ENCODE results near the gene HMGXB4. TPM values are rescaled to one million over a fixed set of nuclear protein-coding genes. Genes with fewer than 3 reads are reported as not detected.

HMGXB4 gene
- total and polyA plus RNA-seq, 2 of the 8 experiments (the other 6 are each of a cell fraction or from before 2014, with no cell fraction given): 20.9 to 41.3 TPM

DNA sequence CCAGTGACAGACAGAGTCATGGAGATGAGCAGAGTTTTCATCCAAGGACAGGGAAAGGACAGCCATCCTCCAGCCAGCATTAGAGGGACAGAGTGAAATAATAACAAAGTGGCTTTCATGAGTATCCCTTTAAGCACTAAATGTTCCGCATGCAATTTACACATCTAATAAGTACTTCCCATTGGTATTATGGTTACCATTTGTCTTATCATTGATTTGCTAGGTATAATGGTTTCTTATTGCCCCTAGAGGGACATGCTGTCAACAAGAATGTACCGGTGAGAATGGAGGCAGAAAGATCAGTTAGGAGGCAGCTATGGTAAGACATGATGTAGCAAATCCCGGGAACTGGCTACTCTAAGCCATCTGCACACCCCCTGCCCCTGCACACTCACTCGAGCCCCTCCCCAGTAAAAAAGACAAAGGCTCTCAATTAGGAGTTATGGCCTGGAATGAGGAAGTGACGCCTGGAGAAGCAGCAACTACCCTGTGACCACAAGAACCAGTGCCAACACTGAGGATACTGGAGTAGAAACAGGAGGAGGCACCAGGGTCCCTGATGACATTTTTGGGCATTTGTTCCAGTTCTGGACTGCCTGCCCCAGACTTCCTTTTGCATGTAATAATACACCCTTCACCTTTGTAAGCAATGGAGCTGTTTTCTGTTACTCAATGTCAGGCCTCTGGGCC, 30.2 kb upstream of the HMGXB4 start:
- 87% methylated on average over 5 of the region's 5 CpGs; no CpG with 5 or more reads in 1 of the 2 experiments for WGBS, 2 experiments (ENCODE audit: extremely low coverage in 1 of 2, insufficient coverage in 1 of 2, insufficient read length in 1 of 2, insufficient replicate concordance in 2 of 2, low coverage in 1 of 2, low lambda C conversion rate in 2 of 2, missing lambda C conversion rate in 1 of 2)
- Histone ChIP-seq H3K9me3 (ENCODE audit: insufficient read depth in 2 of 2, low read depth in 1 of 2, low read length in 1 of 2) (no peaks in the 10 kb centered on the region), H3K23me2 (ENCODE audit: low read depth, low read length) (no peaks in the 10 kb centered on the region), H4K20me1 (replicated peaks in 1 of 2; ENCODE audit: control insufficient read depth in 1 of 2, insufficient read depth in 2 of 2, low read length in 2 of 2) (no peaks in the 10 kb centered on the region), H3K9ac (replicated peaks in 1 of 4; ENCODE audit: extremely low read depth in 1 of 4, low read depth in 3 of 4, low read length in 3 of 4) (no peak overlapping the region), H2AFZ (ENCODE audit: low read length) (no peak overlapping the region), H2BK15ac (ENCODE audit: low read length) (no peak overlapping the region), H3K4me1 (replicated peaks in 1 of 4; ENCODE audit: control insufficient read depth in 3 of 4, insufficient read depth in 4 of 4, low read length in 3 of 4) (peaks cover 0 to 3% (median 2%) of the 10 kb centered on the region in 4 experiments; a peak in 2 of 7 replicates), H2BK120ac (replicated peaks; ENCODE audit: low read depth, low read length) (no peak overlapping the region), H4K5ac (ENCODE audit: insufficient read length, low read depth, low read length) (no peak overlapping the region), H3K56ac (replicated peaks; ENCODE audit: insufficient read length, low read depth, low read length) (no peak overlapping the region), H3K27me3 (replicated peaks in 1 of 4; ENCODE audit: control insufficient read depth in 3 of 4, extremely low read depth in 1 of 4, insufficient read depth in 3 of 4, low read length in 3 of 4) (peaks cover 0 to 2% (median 0%) of the 10 kb centered on the region in 4 experiments; a peak in 1 of 7 replicates), H2AK5ac (ENCODE audit: low read depth, low read length) (no peak overlapping the region), H2BK5ac (ENCODE audit: low read depth, low read length) (no peak overlapping the region), H3K36me3 (ENCODE audit: control insufficient read depth in 2 of 4, insufficient read depth in 4 of 4, low read length in 3 of 4) (no peaks in the 10 kb centered on the region), H3K4me3 (ENCODE audit: extremely low read depth in 1 of 4, insufficient read depth in 2 of 4, low read depth in 3 of 4, low read length in 4 of 4) (no peak overlapping the region), H4K91ac (replicated peaks; ENCODE audit: insufficient read length, low read length) (no peak overlapping the region), H4K8ac (ENCODE audit: extremely low read depth, insufficient read depth, low read length) (no peak overlapping the region), H3K23ac (ENCODE audit: insufficient read length) (no peak overlapping the region), H2BK20ac (ENCODE audit: low read length) (0 out of 2 replicates have a peak overlapping the region, but pooled peaks have one; percentile 9), H3K79me2 (ENCODE audit: control insufficient read depth in 1 of 2, insufficient read depth in 2 of 2, low read length in 2 of 2) (no peaks in the 10 kb centered on the region), H3K27ac (ENCODE audit: low read depth, low read length) (no peak overlapping the region), H3K14ac (ENCODE audit: insufficient read length) (no peak overlapping the region), H3K4ac (replicated peaks; ENCODE audit: insufficient read length, low read depth, low read length) (no peak overlapping the region), H3K4me2 (ENCODE audit: insufficient read depth in 1 of 2, low read depth in 2 of 2, low read length in 2 of 2) (no peak overlapping the region), H3K79me1 (ENCODE audit: low read depth, low read length) (no peaks in the 10 kb centered on the region), H2BK12ac (ENCODE audit: low read depth, low read length) (peak overlapping the region; percentile 72; the same call in 1 of the 2 replicates), H3K18ac (ENCODE audit: extremely low read depth, low read length) (no peak overlapping the region)
- ChIA-PET CTCF (ENCODE audit: partially characterized antibody) (interaction anchor here (1.0 to 8.5 kb wide), 4 partner anchors 10 to 76 kb away, joined by 3 to 87 read pairs (median 4); no protein-coding TSS in a partner anchor), POLR2A (ENCODE audit: partially characterized antibody) (no interaction called here)
- FAIRE-seq (no peak), DNase-seq (ENCODE audit: low read depth in 1 of 2, low spot score in 2 of 2) (peak in 1 of 2 experiments; percentile 35)
- no peak for TF ChIP-seq ZNF274 (IDR thresholded peaks at IDR 0.05; ENCODE audit: borderline replicate concordance, extremely low read depth, low read length)
- TF ChIP-seq EGR1 (IDR thresholded peaks at IDR 0.05; ENCODE audit: borderline replicate concordance, low read depth, low read length): no peak
- no peak for TF ChIP-seq SAP30 (IDR thresholded peaks at IDR 0.05; ENCODE audit: insufficient read depth, insufficient replicate concordance, low read length)
- no peak for TF ChIP-seq TBP (IDR thresholded peaks at IDR 0.05; ENCODE audit: low read depth, low read length)
- TF ChIP-seq, protein P1, sequence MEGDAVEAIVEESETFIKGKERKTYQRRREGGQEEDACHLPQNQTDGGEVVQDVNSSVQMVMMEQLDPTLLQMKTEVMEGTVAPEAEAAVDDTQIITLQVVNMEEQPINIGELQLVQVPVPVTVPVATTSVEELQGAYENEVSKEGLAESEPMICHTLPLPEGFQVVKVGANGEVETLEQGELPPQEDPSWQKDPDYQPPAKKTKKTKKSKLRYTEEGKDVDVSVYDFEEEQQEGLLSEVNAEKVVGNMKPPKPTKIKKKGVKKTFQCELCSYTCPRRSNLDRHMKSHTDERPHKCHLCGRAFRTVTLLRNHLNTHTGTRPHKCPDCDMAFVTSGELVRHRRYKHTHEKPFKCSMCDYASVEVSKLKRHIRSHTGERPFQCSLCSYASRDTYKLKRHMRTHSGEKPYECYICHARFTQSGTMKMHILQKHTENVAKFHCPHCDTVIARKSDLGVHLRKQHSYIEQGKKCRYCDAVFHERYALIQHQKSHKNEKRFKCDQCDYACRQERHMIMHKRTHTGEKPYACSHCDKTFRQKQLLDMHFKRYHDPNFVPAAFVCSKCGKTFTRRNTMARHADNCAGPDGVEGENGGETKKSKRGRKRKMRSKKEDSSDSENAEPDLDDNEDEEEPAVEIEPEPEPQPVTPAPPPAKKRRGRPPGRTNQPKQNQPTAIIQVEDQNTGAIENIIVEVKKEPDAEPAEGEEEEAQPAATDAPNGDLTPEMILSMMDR (IDR thresholded peaks at IDR 0.05; ENCODE audit: control extremely low read depth in 1 of 3, insufficient read depth in 1 of 3, low read depth in 1 of 3, low read length in 3 of 3): no peak
- TF ChIP-seq SUZ12 (IDR thresholded peaks at IDR 0.05; ENCODE audit: low read length): no peak
- TF ChIP-seq, protein P2, sequence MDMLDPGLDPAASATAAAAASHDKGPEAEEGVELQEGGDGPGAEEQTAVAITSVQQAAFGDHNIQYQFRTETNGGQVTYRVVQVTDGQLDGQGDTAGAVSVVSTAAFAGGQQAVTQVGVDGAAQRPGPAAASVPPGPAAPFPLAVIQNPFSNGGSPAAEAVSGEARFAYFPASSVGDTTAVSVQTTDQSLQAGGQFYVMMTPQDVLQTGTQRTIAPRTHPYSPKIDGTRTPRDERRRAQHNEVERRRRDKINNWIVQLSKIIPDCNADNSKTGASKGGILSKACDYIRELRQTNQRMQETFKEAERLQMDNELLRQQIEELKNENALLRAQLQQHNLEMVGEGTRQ (IDR thresholded peaks at IDR 0.05; ENCODE audit: low read length): no peak
- no peak for TF ChIP-seq FOSL1 (IDR thresholded peaks at IDR 0.05; ENCODE audit: insufficient read depth, low read depth, low read length)

Data from H1 (cell line).